GM12891 (cell line): ENCODE measurements around the gene C1QTNF9B.

ENCODE experiments used
- PAX5 ChIP-seq: IDR thresholded peaks from 2 replicates; pipeline ENCODE4 v1.6.1; 2011; ENCODE audit warnings: low read length, moderate library complexity, mild to moderate bottlenecking; ENCODE audit not compliant: insufficient read depth, severe bottlenecking
- POLR2A ChIP-seq: IDR thresholded peaks from 2 replicates; pipeline ENCODE4 v1.6.1; 2011; ENCODE audit warnings: low read depth, low read length, control low read depth
- POLR2AphosphoS5 ChIP-seq: IDR thresholded peaks from 2 replicates; pipeline ENCODE4 v1.6.1; 2011; ENCODE audit warnings: low read depth, low read length, control low read depth
- POU2F2 ChIP-seq: IDR thresholded peaks from 2 replicates; pipeline ENCODE4 v1.6.1; 2011; ENCODE audit warnings: low read depth, mild to moderate bottlenecking, control low read depth, low read length, moderate library complexity
- SPI1 ChIP-seq: IDR thresholded peaks from 2 replicates; pipeline ENCODE4 v1.6.1; 2011; ENCODE audit warnings: low read depth, low read length, control low read depth
- TAF1 ChIP-seq: IDR thresholded peaks from 2 replicates; pipeline ENCODE4 v1.6.1; 2011; ENCODE audit warnings: low read depth, low read length, control low read depth

GRCh38 chr13:23912469-23912868, 15.2 kb upstream of the C1QTNF9B start:
- TF ChIP-seq POLR2AphosphoS5 (no peak), POLR2A (no peak), TAF1 (no peak), SPI1 (no peak), PAX5 (no peak), POU2F2 (no peak)
